ENCODE data around the gene CST9. TPM values are rescaled to one million over a fixed set of nuclear protein-coding genes. Genes with fewer than 3 reads are reported as not detected.

Gene CST9
- total RNA-seq, 6 donors from 2014 or later = not detected

DNA sequence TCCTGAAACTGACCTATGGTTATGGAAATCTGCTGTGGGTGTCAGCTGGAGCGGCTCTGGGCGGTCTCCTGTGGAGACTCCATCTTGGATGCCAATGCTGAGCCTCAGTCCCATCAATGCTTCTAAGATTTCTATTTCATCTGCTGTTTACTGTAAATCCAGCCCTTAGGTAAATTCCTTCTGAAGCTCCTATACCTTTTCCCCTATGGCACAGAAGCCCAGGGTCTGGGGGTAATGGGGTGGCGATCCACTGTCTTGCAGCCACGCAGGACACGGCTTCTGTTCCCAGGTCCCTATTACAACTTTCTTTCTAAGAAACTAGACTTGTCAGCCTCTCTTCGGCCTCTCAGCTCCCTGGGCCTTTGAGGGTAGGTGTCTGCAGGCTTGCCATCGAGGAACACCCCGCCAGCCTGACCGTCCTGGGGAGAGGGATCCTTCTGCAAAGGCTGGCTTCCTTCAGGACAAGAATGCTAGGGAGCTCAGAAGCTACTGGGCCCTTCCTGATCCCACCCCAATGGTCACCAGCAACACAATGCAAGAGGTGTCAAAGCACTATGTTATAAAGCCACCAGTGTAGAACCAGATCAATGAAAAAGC is 25.6 kb upstream of the CST9 start:
- H3K27me3 ChIP-seq = no peaks in the 10 kb centered on the region
- no peak overlapping the region for H3K4me3 ChIP-seq
- H3K9me3 ChIP-seq = no peaks in the 10 kb centered on the region
- no peak for ATAC-seq (ENCODE audit: low FRiP score in 2 of 2)
- WGBS, 2 donors = 93 to 94% methylated on average over 9 of the region's 9 CpGs
- peaks cover 0 to 33% (median 25%) of the 10 kb centered on the region in 4 donors for H3K36me3 ChIP-seq
- TF ChIP-seq EP300 (IDR thresholded peaks at IDR 0.05) = no peak
- no peak for TF ChIP-seq POLR2AphosphoS5 (IDR thresholded peaks at IDR 0.05)
- TF ChIP-seq POLR2A (IDR thresholded peaks at IDR 0.05) = no peak
- TF ChIP-seq, protein P1, sequence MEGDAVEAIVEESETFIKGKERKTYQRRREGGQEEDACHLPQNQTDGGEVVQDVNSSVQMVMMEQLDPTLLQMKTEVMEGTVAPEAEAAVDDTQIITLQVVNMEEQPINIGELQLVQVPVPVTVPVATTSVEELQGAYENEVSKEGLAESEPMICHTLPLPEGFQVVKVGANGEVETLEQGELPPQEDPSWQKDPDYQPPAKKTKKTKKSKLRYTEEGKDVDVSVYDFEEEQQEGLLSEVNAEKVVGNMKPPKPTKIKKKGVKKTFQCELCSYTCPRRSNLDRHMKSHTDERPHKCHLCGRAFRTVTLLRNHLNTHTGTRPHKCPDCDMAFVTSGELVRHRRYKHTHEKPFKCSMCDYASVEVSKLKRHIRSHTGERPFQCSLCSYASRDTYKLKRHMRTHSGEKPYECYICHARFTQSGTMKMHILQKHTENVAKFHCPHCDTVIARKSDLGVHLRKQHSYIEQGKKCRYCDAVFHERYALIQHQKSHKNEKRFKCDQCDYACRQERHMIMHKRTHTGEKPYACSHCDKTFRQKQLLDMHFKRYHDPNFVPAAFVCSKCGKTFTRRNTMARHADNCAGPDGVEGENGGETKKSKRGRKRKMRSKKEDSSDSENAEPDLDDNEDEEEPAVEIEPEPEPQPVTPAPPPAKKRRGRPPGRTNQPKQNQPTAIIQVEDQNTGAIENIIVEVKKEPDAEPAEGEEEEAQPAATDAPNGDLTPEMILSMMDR (IDR thresholded peaks at IDR 0.05) = no peak
- DNase-seq = no peak
- no peak overlapping the region for H3K27ac ChIP-seq
- peaks cover 13 to 21% (median 15%) of the 10 kb centered on the region in 4 donors for H3K4me1 ChIP-seq

DNA sequence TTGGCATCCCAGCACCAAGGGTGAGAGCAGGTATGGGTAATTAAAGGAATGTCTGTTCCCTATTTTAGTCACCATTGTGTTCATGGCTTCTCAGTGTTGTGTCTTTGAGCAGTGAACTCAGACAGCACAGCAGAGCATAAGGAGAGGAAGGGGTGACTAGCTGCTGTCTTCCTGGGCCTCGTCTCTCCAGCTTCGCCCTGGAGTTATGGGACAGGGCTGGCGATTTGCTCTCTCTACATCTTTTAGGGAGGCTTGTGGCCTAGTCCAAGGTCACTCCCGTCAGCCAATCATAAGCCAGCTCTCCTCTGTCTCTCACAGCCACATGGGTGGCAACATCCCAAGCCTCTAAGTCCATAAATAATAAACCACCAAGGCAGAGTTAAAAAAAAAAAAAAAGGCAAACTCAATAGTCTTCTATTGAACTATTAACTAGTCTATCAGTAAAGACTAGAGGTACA is 24.7 kb upstream of the CST9 start:
- 89 to 94% methylated on average over 4 of the region's 4 CpGs for WGBS, 2 donors
- TF ChIP-seq POLR2AphosphoS5 (IDR thresholded peaks at IDR 0.05) (no peak), EP300 (IDR thresholded peaks at IDR 0.05) (no peak), POLR2A (IDR thresholded peaks at IDR 0.05) (no peak)
- TF ChIP-seq, protein P1 (IDR thresholded peaks at IDR 0.05) = no peak

DNA sequence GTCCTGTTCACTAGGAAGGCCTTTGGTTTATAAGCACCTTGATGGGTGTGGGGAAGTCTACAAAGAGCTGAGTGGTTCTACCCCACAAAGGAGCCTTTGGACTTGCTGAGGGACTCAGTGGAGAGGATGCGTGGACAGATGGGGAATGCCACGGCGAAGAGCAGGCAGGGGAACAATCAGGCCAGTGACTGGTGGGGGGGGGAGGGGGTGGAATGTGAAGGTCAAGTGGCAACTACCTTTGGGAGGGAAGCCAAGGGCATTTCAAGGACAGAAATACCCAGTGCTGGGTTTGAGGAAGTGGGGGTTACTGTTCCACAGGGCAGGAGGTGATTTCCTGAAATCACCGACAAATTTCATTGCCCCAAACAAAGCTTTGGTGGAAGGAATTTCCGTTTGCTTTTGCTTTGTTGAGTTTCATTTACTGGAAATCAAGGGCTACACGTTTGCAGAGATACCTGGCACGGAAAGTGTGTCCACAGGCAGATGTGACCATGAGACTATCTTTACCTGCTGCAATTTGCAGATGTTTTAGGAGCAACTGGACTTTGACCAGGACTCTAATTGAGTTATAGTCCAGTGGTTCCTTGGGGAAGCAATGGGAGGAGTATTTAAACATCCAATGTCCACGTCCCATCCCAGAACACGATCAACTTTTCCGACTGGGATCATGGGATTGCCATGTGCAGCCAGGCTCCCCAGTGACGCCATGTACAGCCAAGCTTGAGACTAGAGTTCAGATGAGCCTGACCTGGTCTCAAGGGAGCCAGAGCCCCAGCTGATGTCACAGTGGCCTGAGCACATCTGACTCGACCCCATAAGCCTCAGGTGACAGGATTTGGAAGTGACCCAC is 24.1 kb upstream of the CST9 start:
- 68 to 78% methylated on average over 12 of the region's 12 CpGs for WGBS, 2 donors
- peaks cover 0 to 7% (median 3%) of the 10 kb centered on the region in 4 donors for H3K4me1 ChIP-seq
- no peak for DNase-seq
- peaks cover 0 to 30% (median 23%) of the 10 kb centered on the region in 4 donors for H3K36me3 ChIP-seq
- no peak overlapping the region for H3K27ac ChIP-seq
- H3K9me3 ChIP-seq = no peaks in the 10 kb centered on the region
- TF ChIP-seq POLR2A (IDR thresholded peaks at IDR 0.05) (no peak), POLR2AphosphoS5 (IDR thresholded peaks at IDR 0.05) (no peak), EP300 (IDR thresholded peaks at IDR 0.05) (no peak)
- TF ChIP-seq, protein P1 (IDR thresholded peaks at IDR 0.05) = no peak
- no peak overlapping the region for H3K4me3 ChIP-seq
- no peaks in the 10 kb centered on the region for H3K27me3 ChIP-seq
- ATAC-seq (ENCODE audit: low FRiP score in 2 of 2) = peak in 1 of 2 donors; percentile 32

More for the DNA sequence above, 24.7 kb upstream of the CST9 start:
- no peaks in the 10 kb centered on the region for H3K27me3 ChIP-seq
- H3K4me1 ChIP-seq = peaks cover 6 to 14% (median 9%) of the 10 kb centered on the region in 4 donors
- ATAC-seq (ENCODE audit: low FRiP score in 2 of 2) (no peak), DNase-seq (no peak)
- H3K36me3 ChIP-seq = peaks cover 0 to 33% (median 25%) of the 10 kb centered on the region in 4 donors
- no peaks in the 10 kb centered on the region for H3K9me3 ChIP-seq
- H3K27ac ChIP-seq = no peak overlapping the region
- no peak overlapping the region for H3K4me3 ChIP-seq

DNA sequence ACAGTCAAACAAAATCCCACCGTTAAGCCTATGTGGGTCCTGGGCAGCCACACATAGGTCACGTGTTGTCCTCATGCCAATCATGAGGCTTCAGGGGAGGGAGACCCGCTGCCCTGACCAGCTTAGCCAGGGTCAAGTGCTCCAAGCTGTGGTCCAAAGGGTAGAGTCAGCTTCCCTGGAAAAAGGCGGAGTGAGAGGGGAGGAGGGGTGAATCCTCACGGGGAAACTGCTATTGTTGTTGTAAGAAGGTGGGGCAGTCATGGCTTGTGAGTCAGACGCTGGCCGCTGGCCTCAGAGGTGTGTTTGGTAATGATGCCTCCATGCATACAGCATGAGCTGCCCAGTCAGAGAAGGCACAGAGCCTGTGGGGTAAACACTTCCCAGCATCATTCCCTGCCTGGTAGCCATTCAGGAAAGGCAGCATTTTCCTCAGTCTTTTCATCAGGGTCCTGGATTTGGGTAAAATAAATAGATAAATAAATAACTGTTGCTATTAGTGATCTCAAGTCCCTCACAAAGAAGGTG is 23.4 kb upstream of the CST9 start:
- peak in 1 of 2 donors; percentile 54 for DNase-seq
- TF ChIP-seq, protein P1 (IDR thresholded peaks at IDR 0.05) = no peak
- TF ChIP-seq POLR2AphosphoS5 (IDR thresholded peaks at IDR 0.05) (no peak), POLR2A (IDR thresholded peaks at IDR 0.05) (no peak), EP300 (IDR thresholded peaks at IDR 0.05) (no peak)
- H3K36me3 ChIP-seq = peaks cover 0 to 23% (median 20%) of the 10 kb centered on the region in 4 donors
- WGBS, 2 donors = 50 to 64% methylated on average over 7 of the region's 7 CpGs
- no peaks in the 10 kb centered on the region for H3K27me3 ChIP-seq
- no peaks in the 10 kb centered on the region for H3K9me3 ChIP-seq
- no peak overlapping the region for H3K4me3 ChIP-seq
- H3K4me1 ChIP-seq = peaks cover 0 to 6% (median 2%) of the 10 kb centered on the region in 4 donors
- H3K27ac ChIP-seq = no peak overlapping the region
- peak in 1 of 2 donors; percentile 59 for ATAC-seq (ENCODE audit: low FRiP score in 2 of 2)
